Eye (tissue), 1 donor: ENCODE measurements around the gene ADGRG1.

Experiments
- DNase-seq: peaks from one replicate; pipeline ENCODE4 v3.0.0-alpha.2; 2015

ADGRG1 gene

DNA sequence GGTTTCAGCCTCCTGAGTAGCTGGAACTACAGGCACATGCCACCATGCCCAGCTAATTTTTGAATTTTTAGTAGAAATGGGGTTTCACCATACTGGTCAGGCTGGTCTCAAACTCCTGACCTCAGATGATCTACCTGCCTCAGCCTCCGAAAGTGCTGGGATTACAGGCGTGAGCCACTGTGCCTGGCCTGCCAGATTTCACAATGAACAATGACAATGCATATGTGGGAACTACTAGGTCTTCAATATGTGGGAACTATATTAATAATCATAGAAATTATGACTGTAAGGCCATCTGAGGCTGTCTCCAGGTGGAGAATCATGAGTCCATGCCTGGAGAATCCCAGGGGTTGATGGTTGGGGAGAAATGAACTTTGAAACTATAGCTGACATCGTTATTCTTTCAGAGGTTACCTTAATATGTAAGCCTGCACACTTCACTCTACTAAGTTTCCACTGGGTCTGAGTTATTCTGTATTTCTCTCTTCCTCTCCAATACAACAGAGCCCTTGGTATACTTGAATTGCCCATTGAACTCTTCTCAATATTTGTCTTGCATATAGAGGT lies 59.0 kb downstream of the ADGRG1 start:
- DNase-seq = no peak

DNA sequence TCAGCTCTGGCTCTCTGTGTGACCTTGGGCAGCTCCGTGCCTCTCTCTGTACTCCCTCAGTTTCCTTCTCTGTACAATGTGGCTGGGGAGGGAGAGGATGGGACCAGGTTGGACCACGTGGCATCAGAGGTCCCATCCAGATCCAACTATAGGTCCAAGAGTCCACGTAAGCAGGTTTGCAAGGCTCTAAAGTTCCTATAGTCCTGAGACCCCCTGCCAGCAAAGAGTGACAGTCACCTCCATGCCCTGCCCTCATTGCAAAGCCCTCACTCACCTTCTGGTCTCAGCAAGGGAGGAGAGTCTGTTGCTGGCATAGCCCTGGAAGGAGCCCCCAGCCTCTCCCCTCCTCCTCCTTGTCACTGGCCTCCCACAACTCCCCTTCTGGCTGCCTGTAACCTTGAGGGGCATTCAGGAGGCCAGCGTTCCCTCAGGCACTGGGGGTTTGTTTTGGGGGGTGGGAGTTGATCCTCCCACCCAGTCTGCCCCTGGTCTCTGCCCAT lies 60.1 kb downstream of the ADGRG1 start:
- no peak for DNase-seq

DNA sequence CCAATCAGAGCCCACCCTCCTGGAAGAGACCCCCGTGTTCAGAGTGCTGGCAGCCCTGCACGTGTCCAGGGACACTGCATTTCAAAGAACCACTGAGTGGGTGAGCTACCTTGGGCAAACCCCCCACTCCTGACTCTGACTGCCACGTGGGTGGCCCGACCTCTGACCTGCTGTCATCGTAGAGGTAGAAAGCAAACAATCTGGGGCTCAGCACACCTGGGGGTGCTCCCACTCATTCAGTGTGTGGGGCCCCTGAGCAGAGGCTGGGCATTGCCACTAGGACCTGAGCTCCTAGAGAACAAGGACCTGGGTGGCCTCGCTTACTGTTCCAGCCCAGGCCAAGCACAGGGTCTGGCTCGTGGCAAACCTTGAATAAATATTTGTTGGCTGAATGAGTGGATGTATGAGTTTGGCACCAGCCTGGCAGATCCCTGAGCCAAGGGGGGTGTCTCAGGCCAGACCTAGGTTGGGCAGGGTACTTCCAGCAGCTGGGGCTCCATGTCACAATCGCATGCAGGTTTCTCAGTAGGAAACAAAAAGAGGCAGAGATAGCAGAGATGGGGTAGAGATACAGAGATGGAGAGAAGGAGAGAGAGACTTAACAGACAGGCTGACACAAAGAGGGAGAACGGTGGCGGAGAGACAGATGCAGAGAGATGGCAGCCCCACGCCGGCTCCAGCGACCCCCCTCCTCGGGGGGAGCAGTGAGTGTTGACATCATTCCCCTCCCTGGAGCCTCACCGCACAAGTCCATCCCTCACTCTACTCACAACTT lies 60.7 kb downstream of the ADGRG1 start:
- DNase-seq = no peak

DNA sequence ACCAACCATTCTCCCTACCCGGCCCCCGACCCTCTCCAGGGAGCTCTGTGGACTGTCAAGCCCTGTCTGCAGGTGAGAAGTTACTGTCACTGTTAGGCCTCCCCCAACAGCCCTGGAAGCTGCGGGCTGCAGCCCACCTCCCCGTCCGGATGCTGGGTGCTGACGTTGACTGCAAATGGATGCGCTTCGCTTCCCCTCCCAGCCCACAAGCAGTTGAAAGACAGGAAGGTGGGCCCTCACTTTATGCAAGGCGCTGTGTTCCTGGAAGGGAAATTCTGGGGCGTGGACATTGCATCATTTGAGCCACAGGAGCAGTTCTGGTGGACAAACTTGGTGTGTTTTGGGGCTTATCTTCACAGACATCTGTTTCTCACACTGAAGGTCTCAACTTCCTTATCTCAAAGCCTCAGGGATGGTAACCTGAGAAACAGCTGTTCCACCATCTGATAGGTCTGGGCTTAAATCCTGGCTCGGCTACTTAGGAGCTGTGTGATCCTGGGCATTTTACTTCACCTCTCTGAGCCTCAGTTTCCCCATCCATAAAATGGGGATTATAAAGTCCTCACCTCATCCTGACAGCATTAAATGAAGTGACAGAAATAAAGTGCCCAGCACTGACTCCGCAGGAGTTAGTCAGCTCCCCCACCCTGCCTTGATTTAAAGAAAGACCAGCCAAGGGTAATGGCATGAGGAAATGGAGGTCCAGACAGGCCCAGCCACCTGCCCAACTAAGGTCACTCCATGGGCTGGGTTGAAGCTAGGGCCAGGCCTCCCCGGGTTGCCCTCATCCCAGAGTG lies 61.5 kb downstream of the ADGRG1 start:
- peak; percentile 22 for DNase-seq

DNA sequence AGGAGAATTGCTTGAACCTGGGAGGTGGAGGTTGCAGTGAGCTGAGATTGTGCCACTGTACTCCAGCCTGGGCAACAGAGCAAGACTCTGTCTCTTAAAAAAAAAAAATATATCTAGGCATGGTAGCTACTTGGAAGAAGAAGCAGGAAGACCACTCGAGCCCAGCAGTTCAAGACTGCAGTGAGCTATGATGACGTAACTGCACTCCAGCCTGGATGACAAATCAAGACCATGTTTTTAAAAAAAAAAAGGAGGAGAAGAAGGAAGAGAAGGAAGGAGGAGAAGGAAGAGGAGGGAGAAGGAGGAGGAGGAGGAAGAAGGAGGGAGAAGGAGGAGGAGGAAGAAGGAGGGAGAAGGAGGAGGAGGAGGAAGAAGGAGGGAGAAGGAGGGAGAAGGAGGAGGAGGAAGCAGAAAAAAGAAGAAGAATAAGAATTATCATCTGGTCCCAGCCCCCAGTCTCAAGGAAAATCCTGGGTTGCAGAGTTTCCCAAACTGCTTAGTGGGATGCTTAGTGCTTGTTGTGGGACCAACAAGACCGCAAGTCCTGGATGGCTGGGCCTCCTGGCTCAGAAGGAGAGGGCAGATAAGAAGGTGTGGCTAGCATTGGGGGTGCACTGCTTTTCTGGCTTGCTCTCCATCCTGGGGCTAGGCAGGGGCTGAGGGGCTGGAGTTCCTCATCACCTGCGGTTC lies 62.5 kb downstream of the ADGRG1 start:
- no peak for DNase-seq

DNA sequence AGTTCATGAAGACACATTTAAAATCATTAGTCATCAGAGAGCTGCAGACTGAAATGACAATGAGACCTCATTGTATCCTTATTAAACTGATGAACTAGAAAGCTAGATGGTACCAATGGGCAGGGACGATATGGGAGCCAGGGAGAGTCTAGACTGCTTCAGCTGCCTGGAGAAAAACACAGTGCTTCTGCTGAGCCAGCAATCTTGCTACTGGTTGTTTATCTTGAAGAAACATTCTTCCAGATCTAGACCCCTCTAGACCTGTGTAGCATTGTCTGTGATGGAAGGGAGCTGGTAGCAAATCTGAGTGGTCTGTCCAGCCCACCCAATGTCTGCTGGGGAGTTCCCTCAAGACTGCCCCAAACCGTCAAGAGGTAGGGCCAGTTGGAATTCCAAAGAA lies 64.2 kb downstream of the ADGRG1 start:
- no peak for DNase-seq

DNA sequence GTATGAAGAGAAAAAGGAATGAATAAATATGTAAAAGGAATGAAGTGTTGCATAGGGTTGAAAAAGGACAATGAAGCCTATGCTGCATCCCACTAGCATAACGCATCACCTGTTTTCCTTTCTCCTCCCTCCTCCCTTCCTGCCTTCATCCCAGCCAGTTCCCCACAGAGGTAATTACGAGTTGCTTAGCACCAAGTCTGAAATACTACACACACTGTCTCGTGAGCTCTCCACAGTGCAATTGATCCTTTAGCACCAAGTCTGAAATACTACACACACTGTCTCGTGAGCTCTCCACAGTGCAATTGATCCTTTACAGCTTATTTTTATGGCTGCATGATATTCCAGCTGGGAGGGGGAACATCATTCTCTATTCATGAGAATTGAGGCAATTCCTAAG lies 65.1 kb downstream of the ADGRG1 start:
- DNase-seq = no peak

DNA sequence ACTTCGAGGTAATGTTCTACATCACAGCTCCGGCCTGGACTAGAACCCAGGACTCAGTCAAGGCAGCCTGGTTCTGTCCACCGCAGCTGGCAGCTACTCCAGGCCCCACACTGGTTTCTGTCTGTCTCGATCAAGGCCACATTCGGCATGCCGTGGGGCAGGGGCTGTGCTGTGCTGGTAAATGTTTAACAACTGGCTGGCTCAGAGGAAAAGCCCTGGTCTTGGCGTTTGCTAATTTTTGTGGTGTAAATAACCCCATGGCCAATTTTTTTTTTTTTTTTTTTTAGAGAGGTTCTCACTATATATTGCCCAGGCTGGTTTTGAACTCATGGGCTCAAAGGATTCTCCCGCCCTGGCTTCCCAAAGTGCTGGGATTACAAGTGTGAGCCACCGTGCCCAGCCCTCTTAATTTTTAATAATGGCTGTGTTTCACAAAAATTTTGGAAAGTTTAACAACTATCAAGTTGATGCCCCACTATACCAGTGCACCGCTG lies 65.8 kb downstream of the ADGRG1 start:
- DNase-seq = no peak

DNA sequence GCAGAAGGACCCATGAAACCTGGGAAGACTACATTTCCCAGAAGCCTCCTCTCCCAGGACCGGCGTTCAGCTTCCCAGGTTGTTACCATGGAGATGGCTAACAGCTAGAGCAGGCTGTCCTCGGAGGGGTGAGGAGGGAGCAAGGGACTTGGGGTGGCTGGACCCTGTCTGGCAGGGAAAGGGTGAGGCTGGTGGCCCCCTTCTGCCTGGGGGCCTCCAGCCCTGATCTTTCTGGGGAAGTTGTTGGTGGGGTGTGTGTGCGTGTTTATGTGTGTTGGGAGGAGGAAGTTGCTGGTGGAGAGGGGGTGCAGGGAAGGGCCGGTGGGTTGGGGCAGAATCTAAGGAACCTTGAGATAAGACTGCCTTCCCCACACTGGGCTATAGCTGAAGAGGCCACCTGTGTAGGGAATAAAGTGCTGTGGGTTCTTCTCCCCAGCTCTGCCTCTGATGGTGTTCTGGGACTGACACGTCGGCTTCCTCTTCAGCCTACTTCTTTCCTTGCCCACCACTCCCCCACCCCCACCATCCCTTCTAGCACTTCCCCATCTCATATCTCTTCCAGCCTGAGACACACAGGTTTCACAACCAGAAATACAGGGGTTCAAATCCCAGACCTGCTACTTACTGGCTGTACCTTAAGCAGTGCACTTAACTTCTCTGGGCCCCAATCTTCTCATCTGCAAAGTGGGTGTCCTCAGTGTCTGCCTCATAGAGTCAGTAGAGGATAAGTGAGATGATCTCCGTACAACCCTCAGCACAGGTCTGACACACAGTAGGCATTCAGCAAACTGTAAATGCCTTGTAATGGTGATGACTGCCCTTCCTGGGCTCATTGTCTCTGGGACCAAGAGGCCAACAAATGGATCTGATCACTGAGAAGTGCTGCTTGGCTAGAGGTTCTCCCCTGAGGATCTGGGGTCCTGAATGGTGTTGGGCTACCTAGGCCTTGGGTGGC lies 66.6 kb downstream of the ADGRG1 start, which contains the start of gene DRC7:
Gene DRC7, plus strand, starts transcription at position 82 of the 955 bp plus-strand sequence. CDS start 3,144 bp downstream, outside the sequence.
- peak; percentile 91 for DNase-seq

DNA sequence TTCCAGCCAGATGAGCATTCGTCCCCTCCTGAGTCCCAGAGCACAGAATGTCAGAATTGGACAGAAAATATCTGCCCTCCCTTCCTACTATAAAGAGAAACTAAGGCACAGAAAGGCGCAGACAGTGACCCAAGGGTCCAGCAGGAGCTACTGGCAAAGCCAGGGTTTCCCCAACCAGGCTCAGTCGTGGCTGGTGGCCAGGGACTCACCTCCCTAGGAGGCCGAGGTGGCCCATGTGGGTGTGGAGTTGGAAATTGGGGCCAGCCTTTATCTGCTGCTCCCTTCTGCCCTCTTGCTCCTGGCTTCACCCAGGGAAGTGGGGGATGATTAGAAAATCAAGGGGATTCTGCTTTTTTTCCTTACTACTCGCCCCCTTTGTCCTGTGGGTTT lies 67.2 kb downstream of the ADGRG1 start:
- no peak for DNase-seq

DNA sequence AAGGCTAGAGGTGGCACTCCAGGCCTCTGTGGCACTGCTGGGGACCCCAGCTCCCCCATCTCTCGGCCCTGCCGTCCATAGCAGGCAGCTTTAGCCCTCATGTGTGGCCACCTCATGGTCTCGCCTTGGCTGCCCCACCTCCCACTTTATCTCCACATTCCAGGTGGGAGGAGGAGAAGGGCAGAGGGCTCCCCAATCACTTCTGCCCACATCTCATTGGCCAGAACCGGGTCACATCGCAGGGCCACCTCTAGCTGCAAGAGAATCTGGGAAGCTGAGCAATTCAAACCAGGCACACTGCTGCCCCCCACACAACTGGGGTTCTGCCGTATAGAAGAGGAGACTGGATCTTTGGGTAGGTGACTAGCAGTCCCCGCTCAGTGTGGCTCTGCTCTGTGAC lies 67.8 kb downstream of the ADGRG1 start:
- no peak for DNase-seq

DNA sequence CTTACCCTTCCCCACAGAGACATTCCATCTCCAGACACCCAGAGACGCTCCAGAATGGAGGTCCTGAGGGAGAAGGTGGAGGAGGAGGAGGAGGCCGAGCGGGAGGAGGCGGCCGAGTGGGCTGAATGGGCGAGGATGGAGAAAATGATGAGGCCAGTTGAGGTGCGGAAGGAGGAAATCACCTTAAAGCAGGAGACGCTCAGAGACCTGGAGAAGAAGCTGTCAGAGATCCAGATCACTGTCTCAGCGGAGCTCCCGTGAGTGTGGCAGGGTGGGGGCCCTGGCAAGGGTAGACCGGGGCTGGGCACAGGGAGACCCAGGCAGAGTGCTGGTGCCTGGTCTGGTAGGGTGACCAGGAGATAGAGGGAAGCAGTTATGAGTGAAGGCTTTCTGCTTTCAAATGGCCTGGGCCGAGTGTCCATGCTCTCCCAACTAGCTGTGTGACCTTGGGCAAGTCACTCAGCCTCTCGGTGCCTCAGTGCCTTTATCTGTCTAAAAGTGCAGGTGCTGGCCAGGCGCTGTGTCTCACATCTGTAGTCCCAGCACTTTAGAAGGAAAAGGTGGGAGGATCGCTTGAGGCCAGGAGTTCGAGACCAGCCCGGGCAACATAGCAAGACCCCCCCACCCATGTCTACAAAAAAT lies 69.6 kb downstream of the ADGRG1 start:
- DNase-seq = no peak

DNA sequence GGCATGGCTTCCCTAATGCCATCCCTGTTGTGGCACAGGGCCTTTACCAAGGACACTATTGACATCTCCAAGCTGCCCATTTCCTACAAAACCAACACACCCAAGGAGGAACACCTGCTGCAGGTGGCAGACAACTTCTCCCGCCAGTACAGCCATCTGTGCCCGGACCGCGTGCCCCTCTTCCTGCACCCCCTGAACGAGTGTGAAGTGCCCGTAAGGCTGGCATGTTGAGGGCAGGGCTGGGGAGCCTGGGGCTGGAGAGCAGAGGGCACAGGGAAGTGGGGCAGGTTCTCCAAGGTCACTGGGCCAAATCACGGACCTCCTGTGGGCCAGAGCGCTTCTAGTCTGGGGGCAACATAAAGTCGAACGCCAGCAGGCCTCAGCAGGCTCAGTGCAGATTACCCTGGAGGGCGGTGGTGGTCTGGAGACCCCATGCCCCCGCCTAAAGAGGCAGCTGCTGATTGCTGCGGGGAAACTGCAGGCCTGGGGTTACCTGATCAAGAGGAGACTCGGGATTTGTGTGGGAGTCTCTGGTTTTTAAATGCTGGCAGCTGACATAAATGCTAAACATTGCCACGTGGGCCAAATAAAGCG lies 70.5 kb downstream of the ADGRG1 start:
- DNase-seq = no peak

DNA sequence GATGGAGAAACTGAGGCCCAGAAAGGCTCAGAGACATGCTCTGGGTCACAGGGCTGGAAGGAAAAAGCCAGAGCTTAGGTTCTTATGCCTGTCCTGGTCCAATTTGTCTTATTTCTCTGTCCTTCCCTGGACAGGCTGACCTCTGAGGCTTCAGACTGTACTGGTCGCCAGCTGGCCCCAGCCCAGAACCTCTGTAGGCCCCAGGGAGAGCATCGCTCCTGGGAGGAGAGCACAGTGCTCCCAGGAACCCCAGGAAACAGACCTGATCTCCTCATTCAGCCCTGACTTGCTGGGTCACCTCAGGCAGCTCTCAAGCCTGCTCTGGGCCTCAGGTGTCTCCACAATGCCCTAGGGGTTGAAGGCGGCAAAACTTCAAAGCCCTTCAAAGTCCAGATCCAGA lies 71.1 kb downstream of the ADGRG1 start:
- DNase-seq = no peak

DNA sequence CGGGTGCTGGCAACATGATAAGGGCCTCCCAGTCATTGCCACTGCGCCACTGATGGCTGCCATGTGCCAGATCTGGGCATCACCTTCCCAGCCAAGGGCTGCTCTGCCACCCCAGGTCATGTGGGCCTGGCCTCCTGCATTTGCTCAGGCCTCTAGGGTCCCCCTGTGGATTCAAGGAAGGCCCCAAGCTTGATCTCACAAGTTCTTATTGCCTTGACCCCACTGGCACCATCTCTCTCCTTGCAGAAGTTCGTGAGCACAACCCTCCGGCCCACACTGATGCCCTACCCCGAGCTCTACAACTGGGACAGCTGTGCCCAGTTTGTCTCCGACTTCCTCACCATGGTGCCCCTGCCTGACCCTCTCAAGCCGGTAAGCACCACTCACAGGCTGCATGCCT lies 71.5 kb downstream of the ADGRG1 start:
- DNase-seq = no peak

DNA sequence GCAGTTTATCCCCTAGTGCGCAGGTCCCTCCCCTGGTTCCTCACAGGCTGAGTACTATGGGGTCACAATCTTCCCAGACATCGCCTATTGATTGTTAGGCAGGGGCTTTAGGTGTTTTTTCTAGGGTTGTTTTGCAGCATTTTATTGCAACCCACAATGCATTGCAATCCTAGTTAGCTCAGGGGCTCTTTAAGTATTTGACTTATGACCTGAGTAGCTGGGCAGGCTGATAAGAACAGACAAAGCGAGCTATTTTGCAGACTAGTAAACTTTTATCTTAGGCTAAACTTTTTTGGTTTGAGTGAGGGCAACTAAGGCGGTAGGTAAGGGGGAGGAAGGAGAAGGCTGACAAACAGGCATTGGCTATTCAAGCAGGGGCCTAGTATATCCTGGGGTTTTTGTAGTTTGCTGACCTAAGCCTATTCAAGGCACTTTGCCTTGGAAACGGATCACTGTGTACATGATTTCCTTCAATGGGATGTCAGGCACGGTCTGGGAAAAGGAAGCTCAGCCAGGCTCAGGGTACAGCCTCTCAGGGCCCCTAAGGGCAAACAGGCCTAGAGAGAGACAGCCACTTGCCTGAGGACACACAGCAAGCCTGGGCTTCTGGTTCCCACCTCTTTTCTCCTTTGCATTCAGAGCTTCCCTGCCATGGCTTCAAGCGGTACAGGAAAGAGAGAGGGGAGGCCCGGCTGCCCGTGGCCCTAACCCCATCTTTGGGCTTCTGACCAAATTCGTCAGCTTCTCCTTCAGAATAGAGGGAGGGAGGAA lies 72.5 kb downstream of the ADGRG1 start:
- no peak for DNase-seq

DNA sequence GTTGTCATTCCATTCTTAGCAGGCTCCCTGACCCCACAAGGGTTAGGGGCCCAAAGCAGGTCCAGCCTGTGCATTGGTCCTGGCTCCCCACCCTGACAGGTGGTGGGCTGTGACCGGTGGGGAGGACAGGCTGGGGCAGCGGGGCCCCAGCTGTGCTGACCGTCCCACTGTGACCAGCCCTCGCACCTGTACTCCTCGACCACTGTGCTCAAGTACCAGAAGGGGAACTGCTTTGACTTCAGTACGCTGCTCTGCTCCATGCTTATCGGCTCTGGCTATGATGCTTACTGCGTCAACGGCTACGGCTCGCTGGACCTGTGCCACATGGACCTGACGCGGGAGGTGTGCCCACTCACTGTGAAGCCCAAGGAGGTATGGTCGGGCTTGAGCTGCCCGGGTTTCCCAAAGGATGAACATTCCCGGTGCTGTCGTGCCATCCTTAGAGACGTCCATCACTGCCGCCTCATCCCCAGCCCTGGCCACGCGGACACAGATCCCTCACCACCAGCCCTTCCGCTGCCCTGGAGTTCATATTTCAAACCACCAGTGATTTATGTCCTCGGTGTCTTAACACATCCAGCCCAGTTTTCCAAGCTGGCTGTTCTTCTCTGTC lies 73.4 kb downstream of the ADGRG1 start:
- DNase-seq = no peak

DNA sequence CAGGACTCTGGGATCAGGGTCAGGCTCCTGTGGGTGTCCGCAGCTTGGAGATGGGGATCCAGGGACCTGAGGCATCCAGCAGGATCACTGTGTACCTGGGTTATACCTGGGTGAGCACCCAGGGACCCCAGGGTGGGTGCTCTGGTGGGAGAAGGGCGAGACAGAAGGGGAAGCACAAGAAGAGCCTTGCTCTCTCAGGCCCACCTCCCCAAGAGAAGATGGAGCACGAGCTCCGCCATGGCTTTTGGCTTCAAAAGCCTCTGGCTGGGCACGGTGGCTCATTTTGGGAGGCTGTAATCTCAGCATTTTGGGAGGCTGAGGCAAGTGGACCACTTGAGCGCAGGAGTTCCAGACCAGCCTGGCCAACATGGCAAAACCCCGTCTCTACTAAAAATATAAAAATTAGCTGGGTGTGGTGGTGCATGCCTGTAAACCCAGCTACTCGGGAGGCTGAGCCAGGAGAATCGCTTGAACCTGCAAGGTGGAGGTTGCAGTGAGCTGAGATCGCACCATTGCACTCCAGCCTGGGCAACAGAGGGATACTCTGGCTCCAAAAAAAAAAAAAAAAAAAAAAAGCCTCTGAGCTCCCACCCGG lies 75.1 kb downstream of the ADGRG1 start:
- no peak for DNase-seq
